Left lung (tissue), 10 donors: ENCODE measurements around the gene DHCR7. TPM values are rescaled to one million over a fixed set of nuclear protein-coding genes. Genes with fewer than 3 reads are reported as not detected.

Experiments used
- ATAC-seq: fragments of 200-7000 bp; cut with Tn5 transposase; one replicate; pipeline ENCODE4 v1.9.1; 2020; ENCODE audit warnings: moderate library complexity
- DNase-seq, 4 donors: peaks; one replicate each; pipeline ENCODE4 v3.0.0-alpha.2; 2013 to 2020
- H3K27ac ChIP-seq, 2 donors: fragments of 200-600 bp; sonication (generic) in 1 of 2; one replicate each; pipeline versions ENCODE4 v1.5.0 to v1.8.0; 2020 to 2021
- H3K27me3 ChIP-seq, 2 donors: fragments of 200-600 bp; sonication (generic) in 1 of 2; one replicate each; pipeline versions ENCODE4 v1.5.0 to v1.8.0; 2020 to 2021
- H3K36me3 ChIP-seq, 2 donors: fragments of 200-600 bp; sonication (generic) in 1 of 2; one replicate each; pipeline versions ENCODE4 v1.5.0 to v1.8.0; 2020 to 2021
- H3K4me1 ChIP-seq, 2 donors: fragments of 200-600 bp; one replicate each; pipeline ENCODE4 v1.8.0; 2021
- H3K4me3 ChIP-seq, 2 donors: fragments of 200-600 bp; sonication (generic) in 1 of 2; one replicate each; pipeline versions ENCODE4 v1.5.0 to v1.8.0; 2020 to 2021; ENCODE audit warnings: mild to moderate bottlenecking in 1 of 2
- H3K9me3 ChIP-seq, 2 donors: fragments of 200-600 bp; sonication (generic) in 1 of 2; one replicate each; pipeline versions ENCODE4 v1.5.0 to v1.8.0; 2020 to 2021
- intact Hi-C, 2 donors: fragments of 100-400 bp; cut with DNase I; formaldehyde crosslinking; loops; one replicate each; pipeline versions ENCODE4 v1.11.2 to v1.14.2; 2022
- polyA plus RNA-seq, 6 donors: library from polyadenylated mRNA; unstranded; fragments of 120-200 nt; gene quantifications; one replicate each; pipeline ENCODE4 v1.2.1, GENCODE V29; 2013; ENCODE audit not compliant: insufficient read length in 6 of 6
- total RNA-seq, 2 donors: library from RNA; stranded (reverse); fragmentation: NEBNext Ultra II Directional; extraction: Animal tissue kit (Norgen Biotek cat#: 25700); gene quantifications; one replicate each; pipeline ENCODE4 v1.2.1, GENCODE V29; 2021
- TF ChIP-seq, protein P1 (sequence below), 2 donors: fragments of 200-600 bp; sonication (generic) in 1 of 2; IDR thresholded peaks; one replicate each; pipeline versions ENCODE4 v1.5.0 to v1.8.0; 2021; ENCODE audit warnings: antibody characterized with exemption in 2 of 2
- donor health status: DM: no; HTN: yes; CAD: no.
- donor health status: DM: no; HTN: no; CAD: no.

Gene DHCR7
- total and polyA plus RNA-seq, 8 donors = 14.6 to 200 (median 32.6) TPM

DNA sequence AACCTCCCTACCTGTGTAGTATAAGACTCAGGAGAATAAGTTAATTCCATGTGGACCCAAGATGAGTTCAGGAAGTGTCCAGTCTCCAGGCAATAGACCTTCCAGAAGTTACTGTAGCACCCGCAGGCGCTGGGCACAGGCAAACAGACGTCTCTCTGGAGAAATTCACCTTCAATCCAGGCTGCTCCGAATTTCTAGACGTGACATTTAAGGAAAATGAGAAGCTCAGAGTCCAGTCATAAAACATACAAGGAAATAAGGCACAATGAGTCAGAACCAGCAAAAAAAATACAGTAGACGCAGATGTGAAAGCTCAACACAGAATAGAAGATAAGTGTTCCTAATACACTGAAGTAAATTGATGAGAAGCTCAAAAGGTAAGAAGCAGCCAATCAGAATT is 19.0 kb upstream of the DHCR7 start:
- H3K9me3 ChIP-seq = no peaks in the 10 kb centered on the region
- TF ChIP-seq, protein P1, sequence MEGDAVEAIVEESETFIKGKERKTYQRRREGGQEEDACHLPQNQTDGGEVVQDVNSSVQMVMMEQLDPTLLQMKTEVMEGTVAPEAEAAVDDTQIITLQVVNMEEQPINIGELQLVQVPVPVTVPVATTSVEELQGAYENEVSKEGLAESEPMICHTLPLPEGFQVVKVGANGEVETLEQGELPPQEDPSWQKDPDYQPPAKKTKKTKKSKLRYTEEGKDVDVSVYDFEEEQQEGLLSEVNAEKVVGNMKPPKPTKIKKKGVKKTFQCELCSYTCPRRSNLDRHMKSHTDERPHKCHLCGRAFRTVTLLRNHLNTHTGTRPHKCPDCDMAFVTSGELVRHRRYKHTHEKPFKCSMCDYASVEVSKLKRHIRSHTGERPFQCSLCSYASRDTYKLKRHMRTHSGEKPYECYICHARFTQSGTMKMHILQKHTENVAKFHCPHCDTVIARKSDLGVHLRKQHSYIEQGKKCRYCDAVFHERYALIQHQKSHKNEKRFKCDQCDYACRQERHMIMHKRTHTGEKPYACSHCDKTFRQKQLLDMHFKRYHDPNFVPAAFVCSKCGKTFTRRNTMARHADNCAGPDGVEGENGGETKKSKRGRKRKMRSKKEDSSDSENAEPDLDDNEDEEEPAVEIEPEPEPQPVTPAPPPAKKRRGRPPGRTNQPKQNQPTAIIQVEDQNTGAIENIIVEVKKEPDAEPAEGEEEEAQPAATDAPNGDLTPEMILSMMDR (IDR thresholded peaks at IDR 0.05) = no peak
- DNase-seq = no peak
- H3K27ac ChIP-seq = no peak overlapping the region
- intact Hi-C loops = no loop called here
- H3K4me1 ChIP-seq = no peaks in the 10 kb centered on the region
- H3K27me3 ChIP-seq = no peaks in the 10 kb centered on the region
- peaks cover 0 to 65% of the 10 kb centered on the region in 2 donors for H3K36me3 ChIP-seq
- ATAC-seq = no peak
- no peak overlapping the region for H3K4me3 ChIP-seq

DNA sequence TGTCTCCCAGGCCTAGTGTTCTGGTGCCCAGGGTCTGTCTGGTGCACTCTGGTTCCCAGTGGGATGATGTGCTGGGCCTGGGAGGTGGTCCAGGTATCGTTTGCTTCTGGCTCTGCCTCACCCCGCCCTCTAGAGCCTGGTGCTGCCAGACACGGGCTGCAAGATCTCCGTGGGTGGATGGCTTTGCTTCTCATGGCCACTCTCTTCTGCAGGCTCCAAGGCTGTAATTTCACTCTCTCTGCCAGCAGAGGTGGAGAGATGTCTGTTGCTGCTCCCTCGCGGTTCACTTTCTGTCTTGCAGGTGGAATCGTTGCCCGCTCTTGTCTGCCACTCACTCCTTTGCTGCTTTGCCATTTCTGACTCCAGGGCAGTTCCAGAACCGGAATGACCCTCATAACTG is 18.2 kb upstream of the DHCR7 start:
- ATAC-seq (no peak), DNase-seq (no peak)
- no peaks in the 10 kb centered on the region for H3K4me1 ChIP-seq
- H3K36me3 ChIP-seq = peaks cover 0 to 65% of the 10 kb centered on the region in 2 donors
- intact Hi-C loops = no loop called here
- no peak overlapping the region for H3K4me3 ChIP-seq
- H3K27me3 ChIP-seq = no peaks in the 10 kb centered on the region
- no peaks in the 10 kb centered on the region for H3K9me3 ChIP-seq
- no peak overlapping the region for H3K27ac ChIP-seq
- TF ChIP-seq, protein P1 (IDR thresholded peaks at IDR 0.05) = no peak

DNA sequence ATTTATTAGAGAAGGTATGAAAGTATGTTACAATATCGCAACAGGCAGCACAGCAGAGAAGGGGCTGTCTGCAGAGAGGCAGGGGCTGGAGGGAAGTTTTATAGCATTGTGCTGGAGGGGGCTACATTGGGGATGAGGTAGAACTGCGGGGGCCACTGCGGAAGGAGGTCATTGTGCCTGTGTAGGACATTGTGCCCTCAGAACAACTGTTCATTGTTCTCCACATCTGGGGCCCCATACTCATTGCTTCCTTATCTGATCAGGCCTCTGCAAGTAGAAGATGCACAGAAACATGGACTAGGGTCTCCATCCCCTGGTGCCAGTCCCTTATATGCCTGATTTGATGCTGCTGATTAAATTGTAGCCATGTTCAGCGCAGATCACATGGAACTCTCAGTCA is 16.9 kb upstream of the DHCR7 start:
- Histone ChIP-seq H3K36me3 (peaks cover 0 to 75% of the 10 kb centered on the region in 2 donors), H3K27me3 (no peaks in the 10 kb centered on the region), H3K4me3 (no peak overlapping the region), H3K4me1 (no peaks in the 10 kb centered on the region), H3K27ac (no peak overlapping the region), H3K9me3 (no peaks in the 10 kb centered on the region)
- intact Hi-C loops = no loop called here
- ATAC-seq = no peak
- DNase-seq = no peak
- TF ChIP-seq, protein P1 (IDR thresholded peaks at IDR 0.05) = no peak

DNA sequence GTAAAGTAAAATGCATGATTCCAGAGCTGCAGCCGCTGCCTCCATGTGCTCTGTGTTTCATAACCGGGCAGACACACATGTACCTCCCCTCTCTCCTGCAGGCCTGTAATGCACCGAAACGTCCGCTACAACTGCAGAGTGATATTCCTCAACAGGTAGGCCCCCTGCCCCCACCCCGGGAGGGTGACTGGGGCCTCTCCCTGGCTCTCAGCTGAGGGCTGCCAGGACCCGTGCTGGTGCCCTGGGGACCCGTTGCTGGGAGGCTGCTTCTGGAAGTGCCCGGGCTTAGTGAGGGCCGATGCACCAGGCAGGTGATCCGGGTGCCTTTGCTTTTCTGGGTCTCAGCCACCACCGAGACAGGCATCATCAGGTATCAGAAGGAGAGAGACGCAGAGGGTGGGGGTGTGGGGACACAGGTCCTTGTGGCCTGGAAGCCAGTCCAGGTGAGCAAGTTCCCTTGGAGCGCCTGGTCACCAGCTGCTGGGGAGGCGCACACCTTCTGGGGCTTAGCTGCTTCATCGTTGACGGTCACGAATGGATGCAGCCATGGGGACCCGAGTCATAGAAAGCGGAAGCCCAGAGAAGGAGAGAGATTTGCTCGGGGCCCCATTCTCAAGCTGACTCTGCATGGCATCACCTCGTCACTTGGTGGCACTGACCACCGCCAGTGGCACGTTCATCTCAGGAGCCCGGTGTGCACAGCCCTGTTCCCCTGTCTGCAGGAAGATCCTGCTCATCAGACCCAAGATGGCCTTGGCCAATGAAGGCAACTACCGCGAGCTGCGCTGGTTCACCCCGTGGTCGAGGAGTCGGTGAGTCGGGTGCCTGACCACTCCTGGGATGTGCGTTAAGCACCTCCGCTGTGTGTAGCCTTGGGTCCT is 15.4 kb upstream of the DHCR7 start:
- no peak for DNase-seq
- Histone ChIP-seq H3K4me1 (no peaks in the 10 kb centered on the region), H3K27ac (no peak overlapping the region), H3K27me3 (no peaks in the 10 kb centered on the region), H3K36me3 (peaks cover 0 to 90% of the 10 kb centered on the region in 2 donors), H3K4me3 (no peak overlapping the region), H3K9me3 (no peaks in the 10 kb centered on the region)
- intact Hi-C loops = no loop called here
- TF ChIP-seq, protein P1 (IDR thresholded peaks at IDR 0.05) = no peak
- ATAC-seq = no peak

DNA sequence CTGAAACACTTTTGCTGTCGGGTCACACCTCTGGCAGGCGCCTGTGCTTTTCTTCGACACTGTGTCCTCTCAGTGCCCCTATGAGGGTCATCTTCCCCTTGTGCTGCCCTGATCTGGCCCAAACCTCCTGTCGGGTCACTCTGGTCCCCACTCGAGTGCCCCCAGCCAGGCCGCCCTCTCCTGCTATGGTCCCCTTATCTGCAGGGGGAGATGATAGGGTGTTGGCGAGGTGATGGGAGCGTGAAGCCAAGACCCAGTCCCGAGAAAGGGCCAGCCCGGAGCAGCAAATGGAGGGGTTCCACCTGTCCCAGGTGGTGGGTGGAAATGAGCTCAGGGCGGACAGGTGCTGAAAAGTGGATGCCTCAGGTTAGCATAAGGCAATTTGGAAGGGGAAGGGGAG is 14.5 kb upstream of the DHCR7 start:
- ATAC-seq = no peak
- no peaks in the 10 kb centered on the region for H3K27me3 ChIP-seq
- no peaks in the 10 kb centered on the region for H3K4me1 ChIP-seq
- H3K9me3 ChIP-seq = no peaks in the 10 kb centered on the region
- intact Hi-C loops = no loop called here
- no peak for DNase-seq
- H3K27ac ChIP-seq = no peak overlapping the region
- H3K4me3 ChIP-seq = no peak overlapping the region
- peaks cover 0 to 95% of the 10 kb centered on the region in 2 donors for H3K36me3 ChIP-seq
- TF ChIP-seq, protein P1 (IDR thresholded peaks at IDR 0.05) = no peak
